ENCODE measurements around the gene PSMA8. TPM values are rescaled to one million over a fixed set of nuclear protein-coding genes. Genes with fewer than 3 reads are reported as not detected.

PSMA8 gene
- total and polyA plus RNA-seq, 2 donors (not counting 1 experiment from before 2014, with no cell fraction given) = not detected

- H3K9ac ChIP-seq (ENCODE audit: insufficient read depth, low read length) = no peak overlapping the region
- no peaks in the 10 kb centered on the region for H3K9me3 ChIP-seq (ENCODE audit: control insufficient read depth, insufficient read depth, low read depth, low read length)
- TF ChIP-seq EZH2 (IDR thresholded peaks at IDR 0.05; ENCODE audit: low read length, missing control alignments) = no peak
- TF ChIP-seq, protein P1, sequence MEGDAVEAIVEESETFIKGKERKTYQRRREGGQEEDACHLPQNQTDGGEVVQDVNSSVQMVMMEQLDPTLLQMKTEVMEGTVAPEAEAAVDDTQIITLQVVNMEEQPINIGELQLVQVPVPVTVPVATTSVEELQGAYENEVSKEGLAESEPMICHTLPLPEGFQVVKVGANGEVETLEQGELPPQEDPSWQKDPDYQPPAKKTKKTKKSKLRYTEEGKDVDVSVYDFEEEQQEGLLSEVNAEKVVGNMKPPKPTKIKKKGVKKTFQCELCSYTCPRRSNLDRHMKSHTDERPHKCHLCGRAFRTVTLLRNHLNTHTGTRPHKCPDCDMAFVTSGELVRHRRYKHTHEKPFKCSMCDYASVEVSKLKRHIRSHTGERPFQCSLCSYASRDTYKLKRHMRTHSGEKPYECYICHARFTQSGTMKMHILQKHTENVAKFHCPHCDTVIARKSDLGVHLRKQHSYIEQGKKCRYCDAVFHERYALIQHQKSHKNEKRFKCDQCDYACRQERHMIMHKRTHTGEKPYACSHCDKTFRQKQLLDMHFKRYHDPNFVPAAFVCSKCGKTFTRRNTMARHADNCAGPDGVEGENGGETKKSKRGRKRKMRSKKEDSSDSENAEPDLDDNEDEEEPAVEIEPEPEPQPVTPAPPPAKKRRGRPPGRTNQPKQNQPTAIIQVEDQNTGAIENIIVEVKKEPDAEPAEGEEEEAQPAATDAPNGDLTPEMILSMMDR (conservative IDR thresholded peaks at IDR 0.05 in 1 of 2, IDR thresholded peaks at IDR 0.05 in 1 of 2; ENCODE audit: low read depth in 1 of 2, low read length in 2 of 2) = no peak
- H3K36me3 ChIP-seq (ENCODE audit: control insufficient read depth, insufficient read depth, low read length) = no peaks in the 10 kb centered on the region
- H3K4me1 ChIP-seq (ENCODE audit: control insufficient read depth, extremely low read depth, insufficient read depth, low read length) = no peaks in the 10 kb centered on the region
- no peak overlapping the region for H3K27ac ChIP-seq (ENCODE audit: insufficient read depth, low read length)
- H3K4me2 ChIP-seq (ENCODE audit: extremely low read depth, insufficient read depth, low read length) = no peak overlapping the region
- no peaks in the 10 kb centered on the region for H3K79me2 ChIP-seq (ENCODE audit: control insufficient read depth, insufficient read depth, low read length)
- no peak overlapping the region for H3K4me3 ChIP-seq (replicated peaks in 1 of 4; ENCODE audit: control extremely low read depth in 1 of 4, insufficient read depth in 1 of 4, low read depth in 3 of 4, low read length in 4 of 4)
- DNase-seq (ENCODE audit: low read depth in 2 of 2) = no peak
- no peaks in the 10 kb centered on the region for H4K20me1 ChIP-seq (ENCODE audit: control insufficient read depth, extremely low read depth, insufficient read depth, low read length)
- H2AFZ ChIP-seq (ENCODE audit: low read length) = no peak overlapping the region
- H3K27me3 ChIP-seq (ENCODE audit: control insufficient read depth, insufficient read depth, low read length) = no peaks in the 10 kb centered on the region
Measured at GRCh38 chr18:26175481-26175880, 41.8 kb downstream of the PSMA8 start.

DNA sequence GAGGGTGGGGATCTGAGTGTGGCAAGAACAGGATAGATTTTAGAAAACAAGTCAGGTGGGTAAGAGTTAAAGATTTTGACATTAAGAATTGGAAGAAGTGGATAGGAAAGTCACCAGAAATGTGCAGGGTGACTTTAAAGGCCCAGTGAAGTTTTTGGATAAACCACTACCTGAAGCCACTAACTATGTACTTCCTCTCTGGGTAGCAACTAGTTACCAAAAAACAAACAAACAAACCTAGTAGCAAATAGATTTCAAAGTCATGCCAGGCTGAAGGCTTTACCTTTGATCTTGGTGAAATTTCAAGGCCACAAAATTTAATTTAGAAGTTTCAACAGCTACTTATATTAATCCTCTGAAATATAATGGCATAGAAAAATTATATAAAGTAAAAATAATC, 42.5 kb downstream of the PSMA8 start:
- no peaks in the 10 kb centered on the region for H3K27me3 ChIP-seq (ENCODE audit: control insufficient read depth, insufficient read depth, low read length)
- no peak overlapping the region for H3K27ac ChIP-seq (ENCODE audit: insufficient read depth, low read length)
- H3K4me3 ChIP-seq (replicated peaks in 1 of 4; ENCODE audit: control extremely low read depth in 1 of 4, insufficient read depth in 1 of 4, low read depth in 3 of 4, low read length in 4 of 4) = no peak overlapping the region
- TF ChIP-seq, protein P1 (conservative IDR thresholded peaks at IDR 0.05 in 1 of 2, IDR thresholded peaks at IDR 0.05 in 1 of 2; ENCODE audit: low read depth in 1 of 2, low read length in 2 of 2) = no peak
- TF ChIP-seq EZH2 (IDR thresholded peaks at IDR 0.05; ENCODE audit: low read length, missing control alignments) = no peak
- no peaks in the 10 kb centered on the region for H3K4me1 ChIP-seq (ENCODE audit: control insufficient read depth, extremely low read depth, insufficient read depth, low read length)
- no peak overlapping the region for H3K9ac ChIP-seq (ENCODE audit: insufficient read depth, low read length)
- H3K79me2 ChIP-seq (ENCODE audit: control insufficient read depth, insufficient read depth, low read length) = no peaks in the 10 kb centered on the region
- no peaks in the 10 kb centered on the region for H4K20me1 ChIP-seq (ENCODE audit: control insufficient read depth, extremely low read depth, insufficient read depth, low read length)
- H3K4me2 ChIP-seq (ENCODE audit: extremely low read depth, insufficient read depth, low read length) = no peak overlapping the region
- H3K9me3 ChIP-seq (ENCODE audit: control insufficient read depth, insufficient read depth, low read depth, low read length) = no peaks in the 10 kb centered on the region
- H2AFZ ChIP-seq (ENCODE audit: low read length) = no peak overlapping the region
- DNase-seq (ENCODE audit: low read depth in 2 of 2) = no peak
- no peaks in the 10 kb centered on the region for H3K36me3 ChIP-seq (ENCODE audit: control insufficient read depth, insufficient read depth, low read length)

- H3K4me1 ChIP-seq (ENCODE audit: control insufficient read depth, extremely low read depth, insufficient read depth, low read length) = no peaks in the 10 kb centered on the region
- H3K27me3 ChIP-seq (ENCODE audit: control insufficient read depth, insufficient read depth, low read length) = no peaks in the 10 kb centered on the region
- TF ChIP-seq, protein P1 (conservative IDR thresholded peaks at IDR 0.05 in 1 of 2, IDR thresholded peaks at IDR 0.05 in 1 of 2; ENCODE audit: low read depth in 1 of 2, low read length in 2 of 2) = no peak
- no peak for TF ChIP-seq EZH2 (IDR thresholded peaks at IDR 0.05; ENCODE audit: low read length, missing control alignments)
- H3K27ac ChIP-seq (ENCODE audit: insufficient read depth, low read length) = no peak overlapping the region
- no peaks in the 10 kb centered on the region for H4K20me1 ChIP-seq (ENCODE audit: control insufficient read depth, extremely low read depth, insufficient read depth, low read length)
- no peaks in the 10 kb centered on the region for H3K9me3 ChIP-seq (ENCODE audit: control insufficient read depth, insufficient read depth, low read depth, low read length)
- H3K4me2 ChIP-seq (ENCODE audit: extremely low read depth, insufficient read depth, low read length) = no peak overlapping the region
- no peak overlapping the region for H3K4me3 ChIP-seq (replicated peaks in 1 of 4; ENCODE audit: control extremely low read depth in 1 of 4, insufficient read depth in 1 of 4, low read depth in 3 of 4, low read length in 4 of 4)
- no peak for DNase-seq (ENCODE audit: low read depth in 2 of 2)
- no peaks in the 10 kb centered on the region for H3K36me3 ChIP-seq (ENCODE audit: control insufficient read depth, insufficient read depth, low read length)
- no peak overlapping the region for H3K9ac ChIP-seq (ENCODE audit: insufficient read depth, low read length)
- H3K79me2 ChIP-seq (ENCODE audit: control insufficient read depth, insufficient read depth, low read length) = no peaks in the 10 kb centered on the region
- H2AFZ ChIP-seq (ENCODE audit: low read length) = no peak overlapping the region
Measured at GRCh38 chr18:26181343-26181826, 47.7 kb downstream of the PSMA8 start.
